Sigmoid colon (tissue), 4 donors: ENCODE measurements around the gene GPATCH8.
"Not testable (repeated sequence)": the region's sequence is repeated elsewhere in the genome, so short reads cannot be mapped to it uniquely, and the experiment has no call there.

Experiments used
- CTCF ChIP-seq, 4 experiments: fragments of 450-650 bp in 3 of 4; fragments of 200-600 bp in 1 of 4; IDR thresholded peaks; one replicate each; pipeline ENCODE4 v1.5.1; 2016 to 2019; ENCODE audit warnings: antibody characterized with exemption in 4 of 4, mild to moderate bottlenecking in 3 of 4, moderate library complexity in 2 of 4
- POLR2A ChIP-seq, 2 donors: fragments of 450-650 bp; IDR thresholded peaks; one replicate each; pipeline ENCODE4 v1.6.1; 2016; ENCODE audit warnings: antibody characterized with exemption in 2 of 2, mild to moderate bottlenecking in 2 of 2, moderate library complexity in 2 of 2
- POLR2AphosphoS5 ChIP-seq, 4 donors: sonication (generic); formaldehyde crosslinking; IDR thresholded peaks; one replicate each; pipeline ENCODE4 v1.6.1; 2017; ENCODE audit warnings: antibody characterized with exemption in 4 of 4

DNA sequence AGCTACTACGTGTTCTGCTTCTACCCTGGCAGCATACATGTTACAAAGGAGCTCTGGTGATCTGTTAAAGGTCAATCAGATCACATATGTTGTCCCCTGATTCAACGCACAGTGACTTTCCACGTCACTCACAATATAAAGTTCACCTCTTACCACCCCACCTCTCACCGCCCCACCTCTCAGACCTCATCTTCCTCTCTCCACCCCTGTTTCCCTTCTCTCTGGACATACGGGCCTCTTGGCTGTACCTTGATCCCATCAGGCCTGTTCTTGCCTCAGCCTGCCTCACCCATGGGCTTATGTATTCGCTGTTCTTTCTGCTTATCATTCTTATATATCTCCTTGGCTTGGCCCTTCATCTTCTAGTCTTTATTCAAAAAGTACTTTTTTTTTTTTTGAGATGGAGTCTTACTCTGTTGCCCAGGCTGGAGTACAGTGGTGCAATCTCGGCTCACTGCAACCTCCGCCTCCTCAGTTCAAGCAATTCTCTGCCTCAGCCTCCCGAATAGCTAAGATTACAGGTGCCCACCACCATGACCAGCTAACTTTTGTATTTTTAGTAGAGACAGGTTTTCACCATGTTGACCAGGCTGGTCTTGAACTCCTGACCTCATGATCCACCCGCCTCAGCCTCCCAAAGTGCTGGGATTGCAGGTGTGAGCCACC, 3.9 kb upstream of the GPATCH8 start:
- not testable (repeated sequence) for TF ChIP-seq CTCF, POLR2A, POLR2AphosphoS5 (IDR thresholded peaks at IDR 0.05)
